Measurements from ENCODE around the gene LEMD2.

Gene LEMD2

GRCh38 chr6:33722103-33722623 is 66.8 kb downstream of the LEMD2 start:
- DNase-seq: no peak
- no peak for TF ChIP-seq POLR2A (IDR thresholded peaks at IDR 0.05; ENCODE audit: low read length)
- no peak for TF ChIP-seq GATA1 (IDR thresholded peaks at IDR 0.05; ENCODE audit: low read depth, low read length)

GRCh38 chr6:33721508-33721907 is 67.4 kb downstream of the LEMD2 start:
- DNase-seq: no peak
- no peak for TF ChIP-seq GATA1 (IDR thresholded peaks at IDR 0.05; ENCODE audit: low read depth, low read length)

Measured in erythroblast (primary cell).